H9 (cell line): ENCODE data around the gene IQSEC1. TPM values are rescaled to one million over a fixed set of nuclear protein-coding genes. Genes with fewer than 3 reads are reported as not detected.

Experiments used
- DNase-seq: peaks from one replicate; pipeline ENCODE4 v3.0.0-alpha.2; 2017
- H2AFZ ChIP-seq: one replicate; pipeline ENCODE4 v1.6.1; 2013; ENCODE audit warnings: mild to moderate bottlenecking, low read length, control low read depth, moderate library complexity
- H2AK5ac ChIP-seq: 2 replicates; pipeline ENCODE4 v1.6.1; 2013; ENCODE audit warnings: low read length, control low read depth, mixed read lengths; ENCODE audit not compliant: insufficient read length
- H2BK120ac ChIP-seq: one replicate; pipeline ENCODE4 v1.6.1; 2013; ENCODE audit warnings: low read depth, mild to moderate bottlenecking, low read length, control low read depth, inconsistent platforms; ENCODE audit not compliant: poor library complexity, severe bottlenecking
- H2BK12ac ChIP-seq: 2 replicates; pipeline ENCODE4 v1.6.1; 2013; ENCODE audit warnings: low read length, control low read depth, mixed read lengths, low read depth; ENCODE audit not compliant: insufficient read length
- H2BK15ac ChIP-seq: 2 replicates; pipeline ENCODE4 v1.6.1; 2013; ENCODE audit warnings: low read depth, low read length, control low read depth
- H2BK20ac ChIP-seq: one replicate; pipeline ENCODE4 v1.6.1; 2013; ENCODE audit warnings: low read depth, mild to moderate bottlenecking, low read length, control low read depth, inconsistent platforms; ENCODE audit not compliant: poor library complexity, severe bottlenecking
- H2BK5ac ChIP-seq: 2 replicates; pipeline ENCODE4 v1.6.1; 2013; ENCODE audit warnings: low read length, control low read depth, mixed read lengths; ENCODE audit not compliant: insufficient read length
- H3K14ac ChIP-seq: 2 replicates; pipeline ENCODE4 v1.6.1; 2013; ENCODE audit warnings: low read length, control low read depth; ENCODE audit not compliant: insufficient read depth
- H3K18ac ChIP-seq: 2 replicates; pipeline ENCODE4 v1.6.1; 2013; ENCODE audit warnings: low read depth, mild to moderate bottlenecking, mixed read lengths, low read length, control low read depth; ENCODE audit not compliant: insufficient read length
- H3K23ac ChIP-seq: 2 replicates; pipeline ENCODE4 v1.6.1; 2013; ENCODE audit warnings: low read length, control low read depth, mixed read lengths, low read depth; ENCODE audit not compliant: insufficient read length
- H3K23me2 ChIP-seq: 2 replicates; pipeline ENCODE4 v1.6.1; 2013; ENCODE audit warnings: low read depth, mild to moderate bottlenecking, mixed read lengths, low read length, control low read depth; ENCODE audit not compliant: insufficient read length, poor library complexity, severe bottlenecking
- H3K27ac ChIP-seq: 2 replicates; pipeline ENCODE4 v1.5.1; 2013; ENCODE audit warnings: low read length, control low read depth, mixed read lengths, low read depth; ENCODE audit not compliant: insufficient read length
- H3K27me3 ChIP-seq: 2 replicates; pipeline ENCODE4 v1.6.1; 2013; ENCODE audit warnings: low read length, control low read depth, inconsistent platforms; ENCODE audit not compliant: insufficient read depth
- H3K4ac ChIP-seq: 2 replicates; pipeline ENCODE4 v1.6.1; 2013; ENCODE audit warnings: low read depth, mild to moderate bottlenecking, control low read depth, inconsistent platforms, low read length, moderate library complexity
- H3K4me1 ChIP-seq: 2 replicates; pipeline ENCODE4 v1.6.1; 2013; ENCODE audit warnings: low read length, control low read depth, inconsistent platforms; ENCODE audit not compliant: insufficient read depth
- H3K4me2 ChIP-seq: 2 replicates; pipeline ENCODE4 v1.6.1; 2013; ENCODE audit warnings: low read length, control low read depth, mixed read lengths; ENCODE audit not compliant: insufficient read length, insufficient read depth
- H3K56ac ChIP-seq: 2 replicates; pipeline ENCODE4 v1.6.1; 2013; ENCODE audit warnings: low read depth, mild to moderate bottlenecking, mixed read lengths, low read length, control low read depth; ENCODE audit not compliant: insufficient read length
- H3K79me1 ChIP-seq: 2 replicates; pipeline ENCODE4 v1.6.1; 2013; ENCODE audit warnings: low read depth, mild to moderate bottlenecking, moderate library complexity, low read length, control low read depth, inconsistent platforms; ENCODE audit not compliant: insufficient read depth, poor library complexity, severe bottlenecking
- H3K79me2 ChIP-seq: 2 replicates; pipeline ENCODE4 v1.6.1; 2013; ENCODE audit warnings: low read length, control low read depth, inconsistent platforms; ENCODE audit not compliant: insufficient read depth
- H3K9ac ChIP-seq: 2 replicates; pipeline ENCODE4 v1.6.1; 2013; ENCODE audit warnings: low read length, control low read depth, mixed read lengths; ENCODE audit not compliant: insufficient read length; ENCODE audit errors: extremely low read depth
- H3K9me3 ChIP-seq: one replicate; pipeline ENCODE4 v1.6.1; 2013; ENCODE audit warnings: low read depth, low read length, inconsistent platforms; ENCODE audit not compliant: control insufficient read depth
- H3T11ph ChIP-seq: one replicate; pipeline ENCODE4 v1.6.1; 2013; ENCODE audit warnings: mild to moderate bottlenecking, low read length, control low read depth, inconsistent platforms
- H4K20me1 ChIP-seq: one replicate; pipeline ENCODE4 v1.6.1; 2013; ENCODE audit not compliant: control insufficient read depth, insufficient read length, insufficient read depth
- H4K5ac ChIP-seq: 2 replicates; pipeline ENCODE4 v1.6.1; 2013; ENCODE audit warnings: low read depth, mild to moderate bottlenecking, mixed read lengths, low read length, control low read depth; ENCODE audit not compliant: insufficient read length
- H4K8ac ChIP-seq: replicated peaks from 2 replicates; pipeline ENCODE4 v1.6.1; 2013; ENCODE audit warnings: low read length, control low read depth, mixed read lengths, low read depth; ENCODE audit not compliant: insufficient read length
- H4K91ac ChIP-seq: 2 replicates; pipeline ENCODE4 v1.6.1; 2013; ENCODE audit warnings: low read depth, mild to moderate bottlenecking, moderate library complexity, mixed read lengths, low read length, control low read depth; ENCODE audit not compliant: insufficient read length
- H3K27ac Mint-ChIP-seq, 3 experiments: 2 replicates in 2 of 3; 3 replicates in 1 of 3; pipeline ENCODE4 v1.8.0; 2020 to 2021; ENCODE audit warnings: mixed read lengths in 3 of 3, mild to moderate bottlenecking in 1 of 3, moderate library complexity in 1 of 3
- H3K27me3 Mint-ChIP-seq: 2 replicates; pipeline ENCODE4 v1.8.0; 2021; ENCODE audit warnings: low read depth, mild to moderate bottlenecking, moderate library complexity, mixed read lengths
- H3K36me3 Mint-ChIP-seq, 3 experiments: 2 replicates in 2 of 3; 3 replicates in 1 of 3; pipeline ENCODE4 v1.8.0; 2020 to 2021; ENCODE audit warnings: low read depth in 3 of 3, mixed read lengths in 3 of 3; ENCODE audit not compliant: insufficient read depth in 1 of 3
- H3K4me1 Mint-ChIP-seq, 2 experiments: 2 replicates each; pipeline ENCODE4 v1.8.0; 2020; ENCODE audit warnings: mixed read lengths in 2 of 2
- H3K4me3 Mint-ChIP-seq, 2 experiments: 2 replicates in 1 of 2; 3 replicates in 1 of 2; pipeline ENCODE4 v1.8.0; 2020 to 2021; ENCODE audit warnings: mild to moderate bottlenecking in 2 of 2, mixed read lengths in 2 of 2, moderate library complexity in 1 of 2
- H3K9me3 Mint-ChIP-seq, 2 experiments: 2 replicates in 1 of 2; 3 replicates in 1 of 2; pipeline ENCODE4 v1.8.0; 2020; ENCODE audit warnings: mild to moderate bottlenecking in 2 of 2, mixed read lengths in 2 of 2, moderate library complexity in 1 of 2
- CTCF ChIP-seq: fragments of 200-600 bp; sonication (generic); conservative IDR thresholded peaks from 3 replicates; pipeline ENCODE4 v1.8.0; 2021; ENCODE audit warnings: antibody characterized with exemption, mild to moderate bottlenecking
- WGBS: extraction: QIAGEN DNeasy Blood & Tissue Kit; methylation state at CpG from one replicate; pipeline ENCODE4 v1.1.7; 2013; ENCODE audit warnings: missing lambda C conversion rate, low lambda C conversion rate, mixed read lengths; ENCODE audit not compliant: insufficient read length; ENCODE audit errors: extremely low coverage; 5-methylcytosine and 5-hydroxymethylcytosine counted together
- total RNA-seq: library from RNA; stranded (reverse); gene quantifications from 2 replicates; pipeline ENCODE4 v1.2.1, GENCODE V29; 2021

IQSEC1 gene
- total RNA-seq, 1 experiment from 2014 or later: 19.1 TPM

GRCh38 chr3:13080026-13080425, 6.8 kb upstream of the IQSEC1 start:
- no peaks in the 10 kb centered on the region for H3K9me3 ChIP-seq
- no peaks in the 10 kb centered on the region for H3K4me1 ChIP-seq
- Mint-ChIP-seq H3K36me3 (no peaks in the 10 kb centered on the region), H3K4me3 (no peak overlapping the region), H3K27ac (0 out of 7 replicates have a peak overlapping the region, but pooled peaks of 1 of the 3 experiments have one; percentile 10), H3K27me3 (peaks cover 26% of the 10 kb centered on the region), H3K9me3 (no peaks in the 10 kb centered on the region), H3K4me1 (peaks cover 6 to 22% of the 10 kb centered on the region in 2 experiments)
- H3K14ac ChIP-seq: no peak overlapping the region
- no peak overlapping the region for H2AK5ac ChIP-seq
- no peak overlapping the region for H2AFZ ChIP-seq
- no peaks in the 10 kb centered on the region for H3K27me3 ChIP-seq
- no peak overlapping the region for H4K91ac ChIP-seq
- no peak overlapping the region for H3K56ac ChIP-seq
- no CpG with 5 or more reads among the region's 3 CpGs for WGBS
- no peak overlapping the region for H4K5ac ChIP-seq
- no peak for DNase-seq
- no peak overlapping the region for H2BK20ac ChIP-seq
- H3K4ac ChIP-seq: no peak overlapping the region
- no peak overlapping the region for H2BK120ac ChIP-seq
- no peak overlapping the region for H3K9ac ChIP-seq
- no peak overlapping the region for H2BK12ac ChIP-seq
- no peaks in the 10 kb centered on the region for H3K79me1 ChIP-seq
- no peak overlapping the region for H4K8ac ChIP-seq
- no peak overlapping the region for H3K18ac ChIP-seq
- H4K20me1 ChIP-seq: no peaks in the 10 kb centered on the region
- no peak overlapping the region for H3K23ac ChIP-seq
- H3T11ph ChIP-seq: no peak overlapping the region
- H3K4me2 ChIP-seq: no peak overlapping the region
- H2BK5ac ChIP-seq: no peak overlapping the region
- TF ChIP-seq CTCF: no peak
- no peaks in the 10 kb centered on the region for H3K23me2 ChIP-seq
- H3K27ac ChIP-seq: no peak overlapping the region
- no peaks in the 10 kb centered on the region for H3K79me2 ChIP-seq
- H2BK15ac ChIP-seq: no peak overlapping the region
